ENCODE measurements around the gene CEP112. TPM values are rescaled to one million over a fixed set of nuclear protein-coding genes. Genes with fewer than 3 reads are reported as not detected.

Gene CEP112
- total and polyA plus RNA-seq, 2 experiments from 2014 or later, result 4.0 to 4.3 TPM

DNA sequence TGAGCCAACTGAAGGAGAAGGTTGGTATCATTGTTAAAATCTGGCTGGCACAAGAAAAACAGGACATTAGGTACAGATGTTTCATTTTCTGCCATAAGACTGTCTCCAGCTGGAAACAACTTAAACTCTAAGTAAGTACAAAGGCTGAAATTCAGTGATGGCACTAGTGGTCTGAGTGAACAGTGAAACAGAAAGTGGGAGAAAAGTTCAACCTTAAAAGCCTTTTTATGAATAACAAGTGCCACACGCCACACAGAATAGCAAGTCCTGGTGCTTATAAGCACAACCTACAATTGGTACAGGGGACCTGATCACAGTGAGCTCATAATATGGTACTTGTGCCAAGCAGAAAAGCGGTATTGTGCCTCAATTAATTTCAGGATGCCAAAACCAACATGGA is 56.7 kb downstream of the CEP112 start (continued):
- no peak for TF ChIP-seq REST (IDR thresholded peaks at IDR 0.05; ENCODE audit: unreplicated experiment)
- TF ChIP-seq CREB1 (CRISPR knock-in tag; IDR thresholded peaks at IDR 0.05; ENCODE audit: low read depth), result no peak
- no peak for TF ChIP-seq STAT1 (IDR thresholded peaks at IDR 0.05; ENCODE audit: unreplicated experiment)
- no peak for TF ChIP-seq ZNF331 (CRISPR knock-in tag; IDR thresholded peaks at IDR 0.05; ENCODE audit: low read depth)
- TF ChIP-seq POLR2AphosphoS5 (IDR thresholded peaks at IDR 0.05; ENCODE audit: low read depth), result no peak
- TF ChIP-seq ETS1 (IDR thresholded peaks at IDR 0.05), result no peak
- no peak for TF ChIP-seq NANOG (IDR thresholded peaks at IDR 0.05; ENCODE audit: borderline replicate concordance)

DNA sequence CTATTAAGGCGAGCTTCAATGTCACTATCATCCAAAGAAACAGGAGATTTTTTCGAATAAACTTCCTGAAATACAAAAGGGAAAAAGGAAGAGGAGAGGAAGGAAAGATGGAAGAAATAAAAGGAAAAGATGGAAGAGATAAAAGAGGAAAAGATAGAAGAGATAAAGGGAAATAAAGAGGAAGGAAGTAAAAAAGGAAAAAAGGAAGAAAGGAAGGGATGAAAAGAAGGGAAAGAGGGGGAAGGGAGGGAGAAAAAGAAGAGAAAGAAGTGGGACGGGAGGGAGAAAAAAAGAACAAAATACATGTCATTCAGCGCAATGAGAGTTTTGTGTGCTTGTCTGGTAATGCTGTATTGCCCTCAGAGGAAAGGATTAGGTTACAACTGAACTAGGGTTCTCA is 62.2 kb downstream of the CEP112 start:
- no peaks in the 10 kb centered on the region for H3K27me3 Mint-ChIP-seq (ENCODE audit: insufficient read depth, low read depth, poor library complexity)
- Histone ChIP-seq H4K20me1 (replicated peaks; ENCODE audit: insufficient read depth) (no peaks in the 10 kb centered on the region), H3K36me3 (ENCODE audit: insufficient read depth) (no peaks in the 10 kb centered on the region), H2AFZ (no peak overlapping the region), H3K4me1 (ENCODE audit: insufficient read depth) (no peaks in the 10 kb centered on the region), H3K27ac (ENCODE audit: low read depth) (no peak overlapping the region), H3K4me3 (no peak overlapping the region), H3K4me2 (no peak overlapping the region), H3K79me2 (replicated peaks; ENCODE audit: insufficient read depth) (no peaks in the 10 kb centered on the region), H3K27me3 (ENCODE audit: insufficient read depth) (no peaks in the 10 kb centered on the region), H3F3A (replicated peaks; ENCODE audit: low read depth) (no peaks in the 10 kb centered on the region), H3K9me2 (ENCODE audit: insufficient read depth) (no peaks in the 10 kb centered on the region)
- TF ChIP-seq CREB1 (CRISPR knock-in tag; IDR thresholded peaks at IDR 0.05; ENCODE audit: low read depth) (no peak), NANOG (IDR thresholded peaks at IDR 0.05; ENCODE audit: borderline replicate concordance) (no peak), ETS1 (IDR thresholded peaks at IDR 0.05) (no peak)
- ATAC-seq, result no peak
- no peaks in the 10 kb centered on the region for H3K36me3 Mint-ChIP-seq (ENCODE audit: low read depth)
- no peak for DNase-seq (ENCODE audit: low spot score)
- H3K9me3 Mint-ChIP-seq, result no peaks in the 10 kb centered on the region
- H3K4me1 Mint-ChIP-seq, result no peaks in the 10 kb centered on the region
- no peak overlapping the region for H3K4me3 Mint-ChIP-seq
- no peak overlapping the region for H3K27ac Mint-ChIP-seq

- Histone ChIP-seq H2AFZ (no peak overlapping the region), H3K4me2 (no peak overlapping the region), H3K79me2 (replicated peaks; ENCODE audit: insufficient read depth) (no peaks in the 10 kb centered on the region), H3F3A (replicated peaks; ENCODE audit: low read depth) (no peaks in the 10 kb centered on the region), H3K4me1 (ENCODE audit: insufficient read depth) (no peaks in the 10 kb centered on the region), H3K27me3 (ENCODE audit: insufficient read depth) (no peaks in the 10 kb centered on the region), H4K20me1 (replicated peaks; ENCODE audit: insufficient read depth) (no peaks in the 10 kb centered on the region), H3K9me2 (ENCODE audit: insufficient read depth) (no peaks in the 10 kb centered on the region), H3K27ac (ENCODE audit: low read depth) (no peak overlapping the region), H3K36me3 (ENCODE audit: insufficient read depth) (no peaks in the 10 kb centered on the region), H3K4me3 (no peak overlapping the region)
- Mint-ChIP-seq H3K27ac (no peak overlapping the region), H3K4me3 (no peak overlapping the region), H3K36me3 (ENCODE audit: low read depth) (no peaks in the 10 kb centered on the region), H3K4me1 (peaks cover 2% of the 10 kb centered on the region; the same call in 1 of the 3 replicates), H3K9me3 (no peaks in the 10 kb centered on the region), H3K27me3 (ENCODE audit: insufficient read depth, low read depth, poor library complexity) (no peaks in the 10 kb centered on the region)
- DNase-seq (ENCODE audit: low spot score) (no peak), ATAC-seq (no peak)
- TF ChIP-seq REST (IDR thresholded peaks at IDR 0.05; ENCODE audit: unreplicated experiment), result no peak
- TF ChIP-seq STAT1 (IDR thresholded peaks at IDR 0.05; ENCODE audit: unreplicated experiment), result no peak
- no peak for TF ChIP-seq POLR2AphosphoS5 (IDR thresholded peaks at IDR 0.05; ENCODE audit: low read depth)
- TF ChIP-seq NANOG (IDR thresholded peaks at IDR 0.05; ENCODE audit: borderline replicate concordance), result no peak
- TF ChIP-seq EZH2phosphoT487 (IDR thresholded peaks at IDR 0.05; ENCODE audit: unreplicated experiment), result no peak
These were observed 65.7 kb downstream of the CEP112 start for GRCh38 chr17:66126231-66126630.
